Colonic mucosa (tissue), 4 donors: ENCODE data around the gene UNC93B1. TPM values are rescaled to one million over a fixed set of nuclear protein-coding genes. Genes with fewer than 3 reads are reported as not detected.

Experiments
- DNase-seq: peaks from one replicate; pipeline ENCODE4 v3.0.0-alpha.2; 2020
- H3K27ac ChIP-seq: fragments of 200-600 bp; one replicate; pipeline ENCODE4 v1.8.0; 2021
- H3K27me3 ChIP-seq: fragments of 200-600 bp; one replicate; pipeline ENCODE4 v1.8.0; 2021
- H3K36me3 ChIP-seq: fragments of 200-600 bp; one replicate; pipeline ENCODE4 v1.8.0; 2021
- H3K4me1 ChIP-seq: fragments of 200-600 bp; one replicate; pipeline ENCODE4 v1.8.0; 2021; ENCODE audit warnings: mild to moderate bottlenecking
- H3K4me3 ChIP-seq: fragments of 200-600 bp; one replicate; pipeline ENCODE4 v1.8.0; 2021
- H3K9ac ChIP-seq, 2 donors: one replicate each; pipeline ENCODE4 v1.7.0; 2013; ENCODE audit warnings: control low read depth in 2 of 2, low read depth in 2 of 2, low read length in 2 of 2
- H3K9me3 ChIP-seq: fragments of 200-600 bp; one replicate; pipeline ENCODE4 v1.8.0; 2021
- intact Hi-C: fragments of 100-400 bp; cut with DNase I; formaldehyde crosslinking; loops from one replicate; pipeline ENCODE4 v1.14.1; 2022
- total RNA-seq, 2 donors: library from RNA; stranded (reverse); fragmentation: NEBNext Ultra II Directional in 1 of 2; extraction: Animal tissue kit (Norgen Biotek cat#: 25700) in 1 of 2; gene quantifications; one replicate each; pipeline ENCODE4 v1.2.1, GENCODE V29; 2021
- TF ChIP-seq, protein P1 (sequence below): fragments of 200-600 bp; IDR thresholded peaks from one replicate; pipeline ENCODE4 v1.8.0; 2022; ENCODE audit warnings: antibody characterized with exemption, mild to moderate bottlenecking
- donor health status: healthy.
- donor health status: DM: no; HTN: no; CAD: no.
- donor health status: DM: no; HTN: no; CAD: no.

The UNC93B1 gene
- total RNA-seq, 2 donors from 2014 or later: 46.3 to 55.4 TPM

DNA sequence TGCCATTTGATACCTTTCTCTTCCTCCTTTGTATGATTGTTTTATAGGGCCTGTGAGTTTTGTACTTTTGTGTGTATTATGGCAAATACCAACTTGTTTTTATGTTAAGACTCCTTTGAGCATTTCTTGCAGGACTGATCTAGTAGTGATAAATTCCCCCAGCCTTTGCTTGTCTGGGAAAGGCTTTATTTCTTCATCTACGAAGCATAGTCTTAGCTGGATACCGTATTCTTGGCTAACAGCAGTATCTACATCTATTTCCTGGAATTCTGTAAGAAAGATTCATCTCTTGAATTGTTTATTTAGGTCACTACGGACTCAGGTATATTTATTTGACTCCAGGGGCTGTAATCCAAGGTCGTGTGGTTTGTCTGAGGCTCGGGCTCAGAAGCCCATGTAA lies 20.6 kb upstream of the UNC93B1 start:
- no peak for DNase-seq
- H3K27me3 ChIP-seq: no peaks in the 10 kb centered on the region
- no peaks in the 10 kb centered on the region for H3K36me3 ChIP-seq
- H3K9ac ChIP-seq: no peak overlapping the region
- no peaks in the 10 kb centered on the region for H3K9me3 ChIP-seq
- H3K4me1 ChIP-seq: no peaks in the 10 kb centered on the region
- intact Hi-C loops: no loop called here
- TF ChIP-seq, protein P1, sequence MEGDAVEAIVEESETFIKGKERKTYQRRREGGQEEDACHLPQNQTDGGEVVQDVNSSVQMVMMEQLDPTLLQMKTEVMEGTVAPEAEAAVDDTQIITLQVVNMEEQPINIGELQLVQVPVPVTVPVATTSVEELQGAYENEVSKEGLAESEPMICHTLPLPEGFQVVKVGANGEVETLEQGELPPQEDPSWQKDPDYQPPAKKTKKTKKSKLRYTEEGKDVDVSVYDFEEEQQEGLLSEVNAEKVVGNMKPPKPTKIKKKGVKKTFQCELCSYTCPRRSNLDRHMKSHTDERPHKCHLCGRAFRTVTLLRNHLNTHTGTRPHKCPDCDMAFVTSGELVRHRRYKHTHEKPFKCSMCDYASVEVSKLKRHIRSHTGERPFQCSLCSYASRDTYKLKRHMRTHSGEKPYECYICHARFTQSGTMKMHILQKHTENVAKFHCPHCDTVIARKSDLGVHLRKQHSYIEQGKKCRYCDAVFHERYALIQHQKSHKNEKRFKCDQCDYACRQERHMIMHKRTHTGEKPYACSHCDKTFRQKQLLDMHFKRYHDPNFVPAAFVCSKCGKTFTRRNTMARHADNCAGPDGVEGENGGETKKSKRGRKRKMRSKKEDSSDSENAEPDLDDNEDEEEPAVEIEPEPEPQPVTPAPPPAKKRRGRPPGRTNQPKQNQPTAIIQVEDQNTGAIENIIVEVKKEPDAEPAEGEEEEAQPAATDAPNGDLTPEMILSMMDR: no peak
- no peak overlapping the region for H3K4me3 ChIP-seq
- no peak overlapping the region for H3K27ac ChIP-seq

DNA sequence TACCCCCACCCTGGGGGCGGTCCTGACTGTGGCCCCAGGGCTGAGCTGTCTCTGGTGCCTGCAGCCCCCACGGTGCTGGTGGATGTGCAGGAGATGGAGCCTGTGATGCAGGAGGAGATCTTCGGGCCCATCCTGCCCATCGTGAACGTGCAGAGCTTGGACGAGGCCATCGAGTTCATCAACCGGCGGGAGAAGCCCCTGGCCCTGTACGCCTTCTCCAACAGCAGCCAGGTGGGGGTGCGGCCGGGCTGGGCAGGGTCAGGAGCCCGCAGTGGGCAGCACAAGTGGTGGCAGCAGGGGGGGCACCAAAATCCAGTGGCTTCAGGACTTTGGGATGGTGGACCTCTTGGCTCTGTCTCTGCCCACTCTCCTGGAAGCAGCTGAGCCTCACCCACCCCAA lies 18.6 kb upstream of the UNC93B1 start:
- Histone ChIP-seq H3K4me1 (no peaks in the 10 kb centered on the region), H3K9ac (no peak overlapping the region), H3K9me3 (no peaks in the 10 kb centered on the region), H3K4me3 (no peak overlapping the region), H3K27me3 (no peaks in the 10 kb centered on the region), H3K27ac (no peak overlapping the region), H3K36me3 (no peaks in the 10 kb centered on the region)
- TF ChIP-seq, protein P1: no peak
- intact Hi-C loops: no loop called here
- DNase-seq: no peak

DNA sequence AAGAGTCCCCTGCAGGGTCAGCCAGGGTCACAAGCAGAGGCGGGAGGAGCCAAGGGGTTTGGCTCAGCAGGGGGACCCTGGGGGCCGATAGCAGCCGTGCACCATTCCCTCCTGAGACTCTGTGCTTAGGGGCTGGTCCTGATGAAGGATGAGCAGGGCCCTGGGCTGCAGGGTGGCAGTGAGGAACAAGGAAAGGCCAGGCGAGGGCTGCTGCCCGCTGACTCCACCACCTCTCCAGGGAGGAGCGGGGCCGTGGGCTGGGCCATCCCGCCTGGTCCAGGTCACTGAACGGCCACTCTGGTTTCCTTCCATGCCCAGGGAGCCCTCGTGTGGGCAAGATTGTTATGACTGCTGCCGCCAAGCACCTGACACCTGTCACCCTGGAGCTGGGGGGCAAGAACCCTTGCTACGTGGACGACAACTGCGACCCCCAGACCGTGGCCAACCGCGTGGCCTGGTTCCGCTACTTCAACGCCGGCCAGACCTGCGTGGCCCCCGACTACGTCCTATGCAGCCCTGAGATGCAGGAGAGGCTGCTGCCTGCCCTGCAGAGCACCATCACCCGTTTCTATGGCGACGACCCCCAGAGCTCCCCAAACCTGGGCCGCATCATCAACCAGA lies 17.4 kb upstream of the UNC93B1 start:
- Histone ChIP-seq H3K4me1 (no peaks in the 10 kb centered on the region), H3K36me3 (no peaks in the 10 kb centered on the region), H3K4me3 (no peak overlapping the region), H3K27me3 (no peaks in the 10 kb centered on the region), H3K9ac (no peak overlapping the region), H3K27ac (no peak overlapping the region), H3K9me3 (no peaks in the 10 kb centered on the region)
- peak; percentile 62 for DNase-seq
- TF ChIP-seq, protein P1: peak; percentile 48
- intact Hi-C loops: no loop called here

DNA sequence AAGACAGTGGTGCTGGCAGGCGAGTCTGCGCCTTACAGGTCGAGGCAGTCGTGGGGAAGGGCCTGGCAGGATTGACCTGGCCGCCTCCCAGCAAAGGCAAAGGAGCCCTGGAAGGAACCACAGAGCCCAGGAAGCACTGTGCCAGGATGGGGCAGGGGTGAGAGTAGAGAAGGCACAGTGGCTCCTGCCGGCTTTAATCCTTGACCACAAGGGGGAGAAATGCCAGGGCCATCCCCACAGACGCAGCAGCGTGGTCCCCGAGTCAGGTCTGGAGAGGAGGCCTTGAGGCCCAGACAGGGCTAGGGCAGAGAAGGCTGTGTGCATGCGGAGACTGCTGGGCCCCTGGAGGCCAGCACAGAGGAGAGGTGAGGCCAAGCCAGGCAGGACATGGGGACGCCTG lies 16.7 kb upstream of the UNC93B1 start:
- Histone ChIP-seq H3K9me3 (no peaks in the 10 kb centered on the region), H3K36me3 (no peaks in the 10 kb centered on the region), H3K27me3 (no peaks in the 10 kb centered on the region), H3K4me1 (no peaks in the 10 kb centered on the region), H3K9ac (no peak overlapping the region), H3K27ac (no peak overlapping the region), H3K4me3 (no peak overlapping the region)
- no peak for DNase-seq
- TF ChIP-seq, protein P1: no peak
- intact Hi-C loops: no loop called here

DNA sequence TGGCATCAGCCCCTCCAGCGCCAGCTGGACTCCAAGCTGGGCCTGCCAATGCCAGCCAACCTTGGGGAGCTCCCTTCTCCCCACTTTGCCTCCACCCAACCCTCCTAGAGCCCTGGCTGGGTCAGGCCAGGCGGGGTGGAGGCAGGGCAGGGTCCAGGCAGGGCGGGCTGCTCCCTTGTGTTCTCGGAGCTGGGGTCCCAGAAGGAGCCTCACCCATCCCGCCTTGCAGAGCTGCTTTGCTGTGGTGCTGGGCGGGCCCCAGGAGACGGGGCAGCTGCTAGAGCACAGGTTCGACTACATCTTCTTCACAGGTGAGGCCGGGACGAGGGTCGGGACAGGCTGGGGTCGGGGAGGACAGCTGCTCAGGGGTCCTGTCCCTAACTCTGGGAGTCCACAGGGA lies 15.6 kb upstream of the UNC93B1 start:
- Histone ChIP-seq H3K27me3 (no peaks in the 10 kb centered on the region), H3K9me3 (no peaks in the 10 kb centered on the region), H3K36me3 (no peaks in the 10 kb centered on the region), H3K9ac (no peak overlapping the region), H3K4me3 (no peak overlapping the region), H3K27ac (no peak overlapping the region), H3K4me1 (peaks cover under 1% of the 10 kb centered on the region)
- DNase-seq: no peak
- TF ChIP-seq, protein P1: no peak
- intact Hi-C loops: no loop called here
